ENCODE results near the gene AZIN2. TPM values are rescaled to one million over a fixed set of nuclear protein-coding genes. Genes with fewer than 3 reads are reported as not detected.

Gene AZIN2
- total RNA-seq, 1 experiment from 2014 or later = 3.6 TPM

DNA sequence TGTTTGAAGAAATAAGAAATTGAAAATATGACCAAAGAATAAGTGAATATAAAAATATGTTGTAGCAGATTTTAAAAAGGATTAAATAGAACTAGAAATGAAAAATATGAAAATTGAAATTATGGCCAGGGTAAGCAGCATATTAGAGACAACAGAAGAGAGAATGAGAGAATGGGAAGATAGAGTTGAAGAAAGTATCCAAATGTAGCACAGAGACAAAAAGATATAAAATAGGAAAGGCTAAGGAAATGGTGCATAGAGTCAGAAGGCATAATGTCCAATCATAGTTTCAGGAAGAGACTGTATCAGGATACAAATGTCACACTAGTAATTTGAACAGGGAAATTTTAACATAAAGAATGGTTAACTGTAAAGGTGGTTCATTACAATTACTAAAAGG, 29.5 kb downstream of the AZIN2 start:
- Mint-ChIP-seq H3K27me3 (ENCODE audit: unreplicated experiment) (no peaks in the 10 kb centered on the region), H3K9me3 (ENCODE audit: low read depth, unreplicated experiment) (peaks cover 6% of the 10 kb centered on the region), H3K4me3 (ENCODE audit: low read depth, unreplicated experiment) (no peak overlapping the region), H3K27ac (ENCODE audit: unreplicated experiment) (no peak overlapping the region), H3K4me1 (ENCODE audit: low read depth, unreplicated experiment) (no peaks in the 10 kb centered on the region), H3K36me3 (ENCODE audit: insufficient read depth, unreplicated experiment) (no peaks in the 10 kb centered on the region)
- DNase-seq = no peak
- BruUV-seq (replicated peaks) = no TSS peak
- CTCF ChIA-PET = interaction anchor here (0.6 kb wide), 1 partner anchor 16 kb away, joined by 3 read pairs; no protein-coding TSS in a partner anchor
- intact Hi-C loops (cut with micrococcal nuclease; ENCODE audit: unreplicated experiment) = loop anchor here (5.0 kb wide), 3 partner anchors 187 to 347 kb away; no protein-coding TSS in a partner anchor
- TF ChIP-seq CTCF (IDR thresholded peaks at IDR 0.05; ENCODE audit: unreplicated experiment) = no peak

GRCh38 chr1:33111965-33112364, 31.0 kb downstream of the AZIN2 start:
- Mint-ChIP-seq H3K4me1 (ENCODE audit: low read depth, unreplicated experiment) (no peaks in the 10 kb centered on the region), H3K36me3 (ENCODE audit: insufficient read depth, unreplicated experiment) (no peaks in the 10 kb centered on the region), H3K9me3 (ENCODE audit: low read depth, unreplicated experiment) (peaks cover 6% of the 10 kb centered on the region), H3K4me3 (ENCODE audit: low read depth, unreplicated experiment) (no peak overlapping the region), H3K27me3 (ENCODE audit: unreplicated experiment) (no peaks in the 10 kb centered on the region), H3K27ac (ENCODE audit: unreplicated experiment) (no peak overlapping the region)
- BruUV-seq (replicated peaks) = no TSS peak
- CTCF ChIA-PET = interaction anchor here (0.7 kb wide), 1 partner anchor 499 kb away, joined by 3 read pairs; no protein-coding TSS in a partner anchor
- intact Hi-C loops (cut with micrococcal nuclease; ENCODE audit: unreplicated experiment) = loop anchor here (5.0 kb wide), 3 partner anchors 185 to 345 kb away; no protein-coding TSS in a partner anchor
- no peak for TF ChIP-seq CTCF (IDR thresholded peaks at IDR 0.05; ENCODE audit: unreplicated experiment)
- no peak for DNase-seq

DNA sequence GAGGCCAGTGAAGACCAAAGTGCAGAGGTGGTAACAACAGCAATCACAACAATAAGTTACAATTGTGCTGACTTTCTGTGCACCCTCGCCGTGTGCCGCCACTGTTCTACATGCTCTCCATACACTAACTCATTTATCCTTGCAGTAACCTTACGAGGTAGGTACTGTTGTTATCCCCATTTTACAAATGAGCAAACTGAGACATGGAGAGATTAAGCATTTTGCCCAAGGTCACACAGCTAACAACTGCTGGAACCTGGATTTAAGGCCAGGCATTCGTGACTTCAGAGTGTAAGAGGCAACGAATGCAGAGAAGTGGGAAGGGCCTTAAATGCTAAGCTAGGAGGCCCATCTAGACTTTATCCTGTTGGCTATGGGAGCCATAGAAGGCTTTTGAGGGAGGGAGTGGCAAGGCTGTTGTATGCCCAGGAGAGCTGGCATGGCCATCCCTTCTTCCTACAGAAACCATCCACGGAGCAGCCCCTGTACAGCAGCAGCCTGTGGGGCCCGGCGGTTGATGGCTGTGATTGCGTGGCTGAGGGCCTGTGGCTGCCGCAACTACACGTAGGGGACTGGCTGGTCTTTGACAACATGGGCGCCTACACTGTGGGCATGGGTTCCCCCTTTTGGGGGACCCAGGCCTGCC, 36.6 kb downstream of the AZIN2 start:
- no TSS peak for BruUV-seq (replicated peaks)
- CTCF ChIA-PET = no interaction called here
- Mint-ChIP-seq H3K9me3 (ENCODE audit: low read depth, unreplicated experiment) (no peaks in the 10 kb centered on the region), H3K27ac (ENCODE audit: unreplicated experiment) (no peak overlapping the region), H3K4me3 (ENCODE audit: low read depth, unreplicated experiment) (no peak overlapping the region), H3K4me1 (ENCODE audit: low read depth, unreplicated experiment) (no peaks in the 10 kb centered on the region), H3K27me3 (ENCODE audit: unreplicated experiment) (peaks cover 11% of the 10 kb centered on the region), H3K36me3 (ENCODE audit: insufficient read depth, unreplicated experiment) (no peaks in the 10 kb centered on the region)
- intact Hi-C loops (cut with micrococcal nuclease; ENCODE audit: unreplicated experiment) = no loop called here
- DNase-seq = no peak
- TF ChIP-seq CTCF (IDR thresholded peaks at IDR 0.05; ENCODE audit: unreplicated experiment) = no peak

DNA sequence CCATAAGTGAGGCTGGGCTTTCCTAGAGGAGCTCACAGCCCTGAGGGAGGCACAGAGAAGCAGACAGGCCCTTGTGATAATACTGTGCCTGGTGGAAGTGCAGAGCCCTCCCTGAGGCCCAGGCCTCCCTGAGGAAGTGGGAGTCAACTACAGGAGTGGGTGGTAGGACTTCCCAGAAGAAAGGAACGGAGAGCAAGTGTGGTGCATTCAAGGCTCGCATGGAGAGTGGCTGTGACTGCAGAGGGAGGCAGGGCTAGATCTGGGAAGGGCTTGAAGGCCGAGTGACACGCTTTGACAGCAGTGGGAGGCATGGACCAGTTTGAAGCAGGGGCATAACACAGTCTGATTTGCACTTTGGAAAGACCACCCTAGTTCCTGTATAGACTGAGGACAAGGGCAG, 37.3 kb downstream of the AZIN2 start:
- Mint-ChIP-seq H3K36me3 (ENCODE audit: insufficient read depth, unreplicated experiment) (no peaks in the 10 kb centered on the region), H3K9me3 (ENCODE audit: low read depth, unreplicated experiment) (no peaks in the 10 kb centered on the region), H3K27me3 (ENCODE audit: unreplicated experiment) (peaks cover 18% of the 10 kb centered on the region), H3K4me3 (ENCODE audit: low read depth, unreplicated experiment) (no peak overlapping the region), H3K4me1 (ENCODE audit: low read depth, unreplicated experiment) (no peaks in the 10 kb centered on the region), H3K27ac (ENCODE audit: unreplicated experiment) (no peak overlapping the region)
- CTCF ChIA-PET = no interaction called here
- DNase-seq = no peak
- no peak for TF ChIP-seq CTCF (IDR thresholded peaks at IDR 0.05; ENCODE audit: unreplicated experiment)
- BruUV-seq (replicated peaks) = no TSS peak
- intact Hi-C loops (cut with micrococcal nuclease; ENCODE audit: unreplicated experiment) = no loop called here
